ELF-1 (cell line): ENCODE measurements around the gene ERC2.

Experiments used
- DNase-seq: peaks from one replicate; pipeline ENCODE4 v3.0.0-alpha.2; 2016; ENCODE audit warnings: low read depth, low spot score

ERC2 gene

GRCh38 chr3:56123487-56123886 is 344.8 kb downstream of the ERC2 start:
- peak; percentile 77 for DNase-seq

- DNase-seq: no peak
These were observed 345.4 kb downstream of the ERC2 start for GRCh38 chr3:56122911-56123310.

- DNase-seq: no peak
These were observed 346.6 kb downstream of the ERC2 start for GRCh38 chr3:56121716-56122115.

- DNase-seq: no peak
These were observed 348.5 kb downstream of the ERC2 start for GRCh38 chr3:56119575-56120349.

- no peak for DNase-seq
These were observed 349.3 kb downstream of the ERC2 start for GRCh38 chr3:56118968-56119367.

- DNase-seq: peak; percentile 93
These were observed 352.6 kb downstream of the ERC2 start for GRCh38 chr3:56115698-56116097.

GRCh38 chr3:56115199-56115598 is 353.1 kb downstream of the ERC2 start:
- peak; percentile 40 for DNase-seq

GRCh38 chr3:56113908-56114307 is 354.4 kb downstream of the ERC2 start:
- DNase-seq: no peak

GRCh38 chr3:56113231-56113630 is 355.0 kb downstream of the ERC2 start:
- DNase-seq: no peak

GRCh38 chr3:56111606-56112304 is 356.5 kb downstream of the ERC2 start:
- DNase-seq: no peak

- DNase-seq: peak; percentile 36
These were observed 357.4 kb downstream of the ERC2 start for GRCh38 chr3:56110886-56111285.

GRCh38 chr3:56107157-56107556 is 361.1 kb downstream of the ERC2 start:
- no peak for DNase-seq

GRCh38 chr3:56102032-56102431 is 366.2 kb downstream of the ERC2 start:
- no peak for DNase-seq

GRCh38 chr3:56101576-56101975 is 366.7 kb downstream of the ERC2 start:
- DNase-seq: no peak

GRCh38 chr3:56096999-56097398 is 371.3 kb downstream of the ERC2 start:
- no peak for DNase-seq

- no peak for DNase-seq
These were observed 374.1 kb downstream of the ERC2 start for GRCh38 chr3:56094170-56094569.

- peak; percentile 9 for DNase-seq
These were observed 378.5 kb downstream of the ERC2 start for GRCh38 chr3:56089739-56090138.

GRCh38 chr3:56087451-56088053 is 380.7 kb downstream of the ERC2 start:
- DNase-seq: no peak

GRCh38 chr3:56086355-56086754 is 381.9 kb downstream of the ERC2 start:
- DNase-seq: no peak

GRCh38 chr3:56081246-56081645 is 387.0 kb downstream of the ERC2 start:
- DNase-seq: no peak

GRCh38 chr3:56076746-56077145 is 391.5 kb downstream of the ERC2 start:
- DNase-seq: no peak

GRCh38 chr3:56075089-56075488 is 393.2 kb downstream of the ERC2 start:
- DNase-seq: no peak

GRCh38 chr3:56069766-56070165 is 398.5 kb downstream of the ERC2 start:
- no peak for DNase-seq
